ENCODE measurements around the gene KLF13.

- TF ChIP-seq CTCF (IDR thresholded peaks at IDR 0.05 in 2 of 3, conservative IDR thresholded peaks at IDR 0.05 in 1 of 3; ENCODE audit: borderline replicate concordance in 1 of 3, insufficient read depth in 1 of 3, low read depth in 2 of 3, low read length in 2 of 3) (no peak), ZNF274 (IDR thresholded peaks at IDR 0.05; ENCODE audit: low read depth, low read length) (no peak), YY1 (IDR thresholded peaks at IDR 0.05; ENCODE audit: extremely low read depth, insufficient replicate concordance, low read depth, low read length) (no peak), ELF1 (IDR thresholded peaks at IDR 0.05; ENCODE audit: borderline replicate concordance, low read depth) (no peak), EZH2 (IDR thresholded peaks at IDR 0.05) (no peak), POLR2A (IDR thresholded peaks at IDR 0.05; ENCODE audit: borderline replicate concordance, extremely low read depth, insufficient read depth, insufficient read length) (no peak), POLR2AphosphoS5 (IDR thresholded peaks at IDR 0.05; ENCODE audit: low read depth, low read length) (no peak), ATF3 (IDR thresholded peaks at IDR 0.05) (no peak), EZH2phosphoT487 (IDR thresholded peaks at IDR 0.05; ENCODE audit: borderline replicate concordance) (no peak), CBX3 (IDR thresholded peaks at IDR 0.05; ENCODE audit: low read depth) (no peak), CEBPB (IDR thresholded peaks at IDR 0.05; ENCODE audit: low read depth) (no peak), MAX (IDR thresholded peaks at IDR 0.05) (no peak), ZBTB33 (IDR thresholded peaks at IDR 0.05; ENCODE audit: extremely low read depth, insufficient replicate concordance, low read length) (no peak)
Measured at GRCh38 chr15:31280831-31281216, 45.8 kb upstream of the KLF13 start.

Measured in HCT116 (cell line).